GM18951 (cell line): ENCODE results near the gene LRP4.
A peak's percentile ranks its signal among the peaks of the same experiment; 100 is the strongest.
"Not testable (repeated sequence)": the region's sequence is repeated elsewhere in the genome, so short reads cannot be mapped to it uniquely, and the experiment has no call there.

ENCODE experiments used
- POLR2A ChIP-seq: IDR thresholded peaks from 4 replicates; pipeline ENCODE4 v1.6.1; 2011; ENCODE audit warnings: mild to moderate bottlenecking; ENCODE audit not compliant: insufficient read length, insufficient read depth; ENCODE audit errors: extremely low read depth
- in situ Hi-C: fragments of 300-500 bp; cut with MboI; formaldehyde crosslinking; loops from one replicate; pipeline ENCODE4 v1.12.0; 2022; ENCODE audit warnings: low sequenced_read_pairs, mixed read lengths, inconsistent platforms; ENCODE audit not compliant: unreplicated experiment

LRP4 gene

DNA sequence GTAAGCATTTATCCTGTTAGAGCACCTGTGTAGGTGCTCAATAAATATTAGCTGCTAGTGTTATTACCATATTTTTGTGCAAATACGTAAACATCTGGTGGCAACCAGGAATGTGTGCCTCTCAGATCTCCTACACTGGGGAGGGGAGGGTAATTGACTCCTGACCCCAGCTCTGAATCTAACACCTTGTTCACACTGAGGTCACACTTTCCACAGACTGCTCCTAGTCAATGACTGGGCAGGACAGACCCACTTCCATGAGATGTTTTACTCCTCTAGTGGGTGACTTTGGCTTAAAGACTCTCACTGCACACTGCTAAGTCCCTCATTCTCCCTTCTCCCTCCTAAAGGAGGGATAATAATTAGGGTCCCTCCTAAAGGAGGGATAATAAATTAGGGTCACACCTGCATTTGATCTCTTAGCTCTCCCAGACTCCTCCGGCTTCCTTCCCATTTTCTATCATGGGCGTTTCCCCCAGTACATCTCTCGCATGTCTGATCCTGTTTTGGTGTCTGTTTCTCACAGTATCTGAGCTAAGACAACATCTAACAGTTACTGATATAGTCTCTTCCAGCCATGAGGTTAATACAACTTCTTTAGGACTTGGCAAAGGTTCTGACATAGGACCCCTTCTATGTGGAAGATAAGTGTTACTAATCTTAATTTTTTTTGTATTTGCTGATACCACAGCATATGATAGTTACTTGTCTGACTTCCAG, 26.2 kb upstream of the LRP4 start:
- in situ Hi-C loops = no loop called here

DNA sequence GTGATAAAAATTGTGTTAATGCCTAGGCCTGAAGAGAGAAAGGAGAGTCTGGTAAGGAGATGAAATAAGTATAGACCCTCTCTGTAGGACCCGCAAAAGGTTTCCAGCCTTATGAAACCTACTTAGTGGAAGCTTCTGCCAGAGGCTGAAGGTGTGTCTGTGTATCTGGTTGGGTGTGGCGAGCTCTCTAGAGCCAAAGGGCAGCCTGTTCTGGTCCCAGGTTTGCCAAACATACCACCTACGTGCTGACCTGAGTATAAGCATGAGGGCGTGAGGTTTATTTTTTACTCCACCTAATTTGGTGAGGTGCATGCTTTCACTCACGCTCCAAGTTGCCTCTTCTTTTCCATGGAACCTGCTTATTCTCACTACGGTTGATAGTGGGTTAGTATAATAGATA, 23.8 kb upstream of the LRP4 start:
- in situ Hi-C loops = no loop called here
- no peak for TF ChIP-seq POLR2A

More for the DNA sequence above, 26.2 kb upstream of the LRP4 start:
- TF ChIP-seq POLR2A = no peak

GRCh38 chr11:46936138-46937110, 18.1 kb upstream of the LRP4 start, which contains the start of gene CSTPP1:
Gene CSTPP1 (plus strand): TSS chr11:46936761. CDS start chr11:46936806, 45 bp downstream.
- in situ Hi-C loops = no loop called here
- peak; percentile 52 for TF ChIP-seq POLR2A

- in situ Hi-C loops = no loop called here
- no peak for TF ChIP-seq POLR2A
These were observed 11.7 kb upstream of the LRP4 start for GRCh38 chr11:46930089-46930488.

GRCh38 chr11:46928701-46929100, 10.4 kb upstream of the LRP4 start:
- in situ Hi-C loops = not testable (repeated sequence)

DNA sequence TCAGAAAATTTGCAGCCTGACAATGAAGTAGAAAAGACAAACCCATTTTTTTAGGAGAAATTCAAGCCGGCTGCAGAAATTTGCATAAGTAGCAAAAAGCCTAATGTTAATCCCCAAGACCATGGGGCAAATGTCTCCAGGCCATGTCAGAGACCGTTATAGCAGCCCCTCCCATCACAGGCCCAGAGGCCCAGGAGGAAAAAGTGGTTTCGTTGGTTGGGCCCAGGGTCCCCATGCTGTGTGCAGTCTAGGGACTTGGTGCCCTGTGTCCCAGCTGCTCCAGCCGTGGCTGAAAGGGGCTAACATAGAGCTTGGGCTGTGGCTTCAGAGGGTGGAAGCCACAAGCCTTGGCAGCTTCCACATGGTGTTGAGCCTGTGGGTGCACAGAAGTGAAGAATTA, 9.6 kb upstream of the LRP4 start:
- in situ Hi-C loops = not testable (repeated sequence)

- in situ Hi-C loops = no loop called here
- no peak for TF ChIP-seq POLR2A
These were observed 2.4 kb upstream of the LRP4 start for GRCh38 chr11:46920755-46921154.

DNA sequence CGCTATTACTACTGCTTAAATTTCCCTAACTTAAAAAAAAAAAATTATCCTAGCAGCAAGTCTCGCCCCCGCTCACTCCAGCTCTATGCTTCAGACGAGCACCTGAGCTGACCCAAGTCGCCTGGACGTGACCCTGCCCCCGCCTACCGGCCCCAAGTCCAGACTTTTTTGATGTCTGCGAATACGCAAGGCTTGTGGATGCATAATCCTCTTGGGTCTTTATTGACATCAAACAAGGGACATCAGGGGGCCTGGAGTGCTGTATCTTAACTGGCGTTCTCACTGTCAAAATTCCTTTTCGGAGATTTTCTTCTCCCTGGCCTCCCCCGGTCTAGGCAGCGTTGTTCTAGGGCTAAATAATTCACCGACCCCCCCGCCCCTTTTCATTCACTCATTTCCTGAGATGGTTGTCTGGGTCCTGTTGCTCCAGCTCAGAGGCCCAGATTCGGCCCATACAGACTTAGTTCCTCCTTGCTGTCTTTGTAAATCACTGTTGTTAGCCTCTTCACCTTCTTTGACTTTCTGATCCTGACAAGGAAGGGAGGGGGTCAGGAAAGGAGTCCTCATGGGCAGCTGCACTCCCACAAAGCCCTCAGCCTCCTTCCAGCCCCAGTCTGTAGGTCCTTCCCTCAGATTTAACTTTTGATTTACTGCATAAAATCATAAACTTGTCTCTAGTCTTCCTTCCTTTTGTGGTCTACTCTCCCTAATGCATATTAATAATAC, 601 bp upstream of the LRP4 start:
- in situ Hi-C loops = loop anchor here (10.0 kb wide), 1 partner anchor 236 kb away; no protein-coding TSS in a partner anchor
- TF ChIP-seq POLR2A = no peak

DNA sequence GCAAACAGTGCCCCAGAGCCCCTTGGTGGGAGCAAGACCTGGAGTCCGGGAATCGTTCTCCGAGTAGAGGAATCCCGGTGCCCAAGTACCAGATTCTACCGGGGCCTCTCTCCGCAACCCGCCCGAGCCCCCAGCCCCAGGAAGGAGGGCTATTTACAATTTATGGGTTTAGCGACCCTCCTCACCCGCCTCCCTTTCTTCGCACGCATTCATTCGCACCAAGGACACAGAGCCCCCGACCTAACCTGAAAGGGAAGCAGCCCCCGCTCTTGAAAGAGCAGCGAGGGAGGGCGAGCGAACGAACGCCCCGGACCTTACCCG, 628 bp downstream of the LRP4 start:
- in situ Hi-C loops = loop anchor here (10.0 kb wide), 1 partner anchor 237 kb away; no protein-coding TSS in a partner anchor
- no peak for TF ChIP-seq POLR2A

DNA sequence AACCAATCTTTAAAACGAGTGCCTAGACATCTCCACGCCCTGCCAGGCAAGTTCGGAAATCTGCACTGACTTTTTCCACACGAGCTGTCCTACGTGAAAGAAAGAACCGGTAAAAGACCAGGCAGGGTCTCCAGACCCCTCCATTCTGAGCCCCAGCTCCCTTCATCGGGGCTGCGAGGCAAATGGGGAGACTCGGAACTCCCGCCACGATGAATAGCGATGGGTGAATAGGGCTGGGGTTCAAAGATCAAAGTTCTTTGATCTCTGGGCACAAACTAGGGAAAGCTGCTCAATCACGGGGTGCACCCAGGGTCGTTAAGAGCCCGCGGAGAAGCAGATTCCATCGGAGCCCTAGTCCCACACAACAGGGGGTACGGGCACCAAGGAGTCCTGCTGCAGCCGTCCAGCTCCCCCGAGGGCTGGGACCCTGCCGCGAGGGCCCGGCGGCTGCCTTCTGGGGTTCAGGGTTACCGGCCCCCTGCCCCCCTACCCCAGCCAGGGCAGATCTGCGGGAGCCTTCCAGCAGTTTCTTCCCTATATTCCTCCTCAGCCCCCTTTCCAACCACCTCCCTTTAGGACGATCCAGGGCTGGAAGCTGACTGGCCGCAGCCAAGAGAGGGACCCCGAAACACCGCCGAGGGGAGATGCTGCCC, 1.1 kb downstream of the LRP4 start:
- in situ Hi-C loops = loop anchor here (10.0 kb wide), 1 partner anchor 238 kb away; no protein-coding TSS in a partner anchor
- TF ChIP-seq POLR2A = no peak

DNA sequence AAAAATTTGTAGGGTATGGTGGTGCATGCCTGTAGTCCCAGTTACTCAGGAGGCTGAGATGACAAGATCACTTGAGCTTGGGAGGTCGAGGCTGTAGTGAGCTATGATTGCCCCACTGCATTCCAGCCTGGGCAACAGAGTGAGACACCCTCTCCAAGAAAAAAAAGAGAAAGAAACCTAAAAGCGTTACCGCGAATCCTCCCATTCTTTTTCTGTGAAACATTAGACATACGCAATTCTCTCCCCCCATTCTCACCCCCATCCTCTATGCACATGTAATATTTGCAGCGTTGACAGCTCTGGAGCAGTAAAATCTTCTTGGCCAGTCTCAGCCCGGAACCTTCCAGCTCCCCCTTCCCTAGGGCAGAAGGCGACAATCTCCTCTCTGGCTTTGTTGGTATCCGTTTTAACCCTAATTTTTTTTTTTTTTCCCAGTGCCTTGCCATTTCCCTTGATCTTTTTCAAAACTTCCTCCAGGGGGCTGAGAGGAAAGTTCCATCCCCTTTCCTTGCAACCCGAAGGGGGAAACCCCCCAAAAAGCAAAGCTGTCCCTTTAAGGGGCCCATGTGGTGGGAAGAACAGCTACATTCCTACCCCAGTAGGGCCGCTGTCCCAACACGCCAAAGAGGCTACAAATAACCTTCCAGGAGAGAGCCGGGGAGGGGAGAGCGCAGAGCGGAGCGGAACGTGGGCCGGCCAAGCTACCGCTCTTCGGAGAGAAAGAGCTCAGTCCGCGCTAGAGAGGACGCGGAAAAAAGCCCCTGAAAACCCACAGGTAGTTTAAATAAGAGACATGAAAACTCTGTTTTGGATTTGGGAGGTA, 1.9 kb downstream of the LRP4 start:
- in situ Hi-C loops = loop anchor here (10.0 kb wide), 1 partner anchor 238 kb away; no protein-coding TSS in a partner anchor
- TF ChIP-seq POLR2A = no peak

- in situ Hi-C loops = loop anchor here (10.0 kb wide), 1 partner anchor 240 kb away; no protein-coding TSS in a partner anchor
- TF ChIP-seq POLR2A = no peak
These were observed 3.4 kb downstream of the LRP4 start for GRCh38 chr11:46914910-46915309.
